GM12892 (cell line): Measurements from ENCODE around the gene TSNAXIP1.

Experiments used
- POLR2A ChIP-seq: IDR thresholded peaks from 2 replicates; pipeline ENCODE4 v1.6.1; 2011; ENCODE audit warnings: low read depth, low read length, control low read depth
- POLR2AphosphoS5 ChIP-seq: IDR thresholded peaks from 2 replicates; pipeline ENCODE4 v1.6.1; 2011; ENCODE audit warnings: low read depth, low read length, control low read depth

GRCh38 chr16:67864594-67864993 is 57.9 kb downstream of the TSNAXIP1 start:
- TF ChIP-seq POLR2AphosphoS5 (no peak), POLR2A (no peak)
